ENCODE results near the gene BNC2.

GRCh38 chr9:16552252-16552651, 318.2 kb downstream of the BNC2 start:
- no peak for TF ChIP-seq CTCF (IDR thresholded peaks at IDR 0.05)
- TF ChIP-seq POLR2A (IDR thresholded peaks at IDR 0.05), result no peak
